Measurements from ENCODE around the gene GNAI1.

GRCh38 chr7:80129785-80130184 is 4.8 kb upstream of the GNAI1 start:
- TF ChIP-seq EZH2 (IDR thresholded peaks at IDR 0.05; ENCODE audit: borderline replicate concordance, insufficient read depth, low read depth, low read length, poor library complexity, severe bottlenecking): no peak
- TF ChIP-seq, protein P1, sequence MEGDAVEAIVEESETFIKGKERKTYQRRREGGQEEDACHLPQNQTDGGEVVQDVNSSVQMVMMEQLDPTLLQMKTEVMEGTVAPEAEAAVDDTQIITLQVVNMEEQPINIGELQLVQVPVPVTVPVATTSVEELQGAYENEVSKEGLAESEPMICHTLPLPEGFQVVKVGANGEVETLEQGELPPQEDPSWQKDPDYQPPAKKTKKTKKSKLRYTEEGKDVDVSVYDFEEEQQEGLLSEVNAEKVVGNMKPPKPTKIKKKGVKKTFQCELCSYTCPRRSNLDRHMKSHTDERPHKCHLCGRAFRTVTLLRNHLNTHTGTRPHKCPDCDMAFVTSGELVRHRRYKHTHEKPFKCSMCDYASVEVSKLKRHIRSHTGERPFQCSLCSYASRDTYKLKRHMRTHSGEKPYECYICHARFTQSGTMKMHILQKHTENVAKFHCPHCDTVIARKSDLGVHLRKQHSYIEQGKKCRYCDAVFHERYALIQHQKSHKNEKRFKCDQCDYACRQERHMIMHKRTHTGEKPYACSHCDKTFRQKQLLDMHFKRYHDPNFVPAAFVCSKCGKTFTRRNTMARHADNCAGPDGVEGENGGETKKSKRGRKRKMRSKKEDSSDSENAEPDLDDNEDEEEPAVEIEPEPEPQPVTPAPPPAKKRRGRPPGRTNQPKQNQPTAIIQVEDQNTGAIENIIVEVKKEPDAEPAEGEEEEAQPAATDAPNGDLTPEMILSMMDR (IDR thresholded peaks at IDR 0.05): no peak

Data from B cell (primary cell).